Trophoblast cell (in vitro differentiated cells and primary cell): ENCODE results near the gene NETO2. TPM values are rescaled to one million over a fixed set of nuclear protein-coding genes. Genes with fewer than 3 reads are reported as not detected.
"Not testable (repeated sequence)": the region's sequence is repeated elsewhere in the genome, so short reads cannot be mapped to it uniquely, and the experiment has no call there.

Experiments
- DNase-seq, 2 donors: peaks; one replicate each; pipeline ENCODE4 v3.0.0-alpha.2; 2016
- H2AFZ ChIP-seq: 2 replicates; pipeline ENCODE4 v1.6.1; 2013; ENCODE audit warnings: low read length, moderate library complexity, mild to moderate bottlenecking; ENCODE audit not compliant: insufficient read depth, poor library complexity
- H2AK5ac ChIP-seq: 2 replicates; pipeline ENCODE4 v1.6.1; 2013; ENCODE audit warnings: mild to moderate bottlenecking, low read length
- H2BK120ac ChIP-seq: 2 replicates; pipeline ENCODE4 v1.6.1; 2013; ENCODE audit warnings: low read length, mild to moderate bottlenecking, moderate library complexity; ENCODE audit not compliant: insufficient read depth, poor library complexity
- H2BK12ac ChIP-seq: 2 replicates; pipeline ENCODE4 v1.6.1; 2013; ENCODE audit warnings: mild to moderate bottlenecking, low read length, moderate library complexity
- H2BK5ac ChIP-seq: 2 replicates; pipeline ENCODE4 v1.6.1; 2013; ENCODE audit warnings: low read length, low read depth, moderate library complexity, mild to moderate bottlenecking; ENCODE audit not compliant: poor library complexity
- H3K14ac ChIP-seq: 2 replicates; pipeline ENCODE4 v1.6.1; 2013; ENCODE audit warnings: mild to moderate bottlenecking, low read length
- H3K18ac ChIP-seq: 2 replicates; pipeline ENCODE4 v1.6.1; 2013; ENCODE audit warnings: mild to moderate bottlenecking, low read length
- H3K23ac ChIP-seq: 2 replicates; pipeline ENCODE4 v1.6.1; 2013; ENCODE audit warnings: low read length
- H3K27ac ChIP-seq: 2 replicates; pipeline ENCODE4 v1.5.1; 2013; ENCODE audit warnings: low read depth, mild to moderate bottlenecking, inconsistent platforms, low read length, moderate library complexity
- H3K27me3 ChIP-seq: 2 replicates; pipeline ENCODE4 v1.6.1; 2013; ENCODE audit warnings: inconsistent platforms, mild to moderate bottlenecking, low read length, moderate library complexity; ENCODE audit not compliant: insufficient read depth
- H3K36me3 ChIP-seq, 2 experiments: 1 replicate in 1 of 2; 2 replicates in 1 of 2; pipeline ENCODE4 v1.6.1; 2013; ENCODE audit warnings: low read length in 2 of 2, mild to moderate bottlenecking in 2 of 2, moderate library complexity in 1 of 2; ENCODE audit not compliant: insufficient read depth in 2 of 2, control insufficient read depth in 1 of 2
- H3K4ac ChIP-seq: 2 replicates; pipeline ENCODE4 v1.6.1; 2013; ENCODE audit warnings: low read depth, mild to moderate bottlenecking, low read length, moderate library complexity
- H3K4me1 ChIP-seq, 2 experiments: 1 replicate in 1 of 2; 2 replicates in 1 of 2; pipeline ENCODE4 v1.6.1; 2013; ENCODE audit warnings: low read length in 2 of 2, mild to moderate bottlenecking in 2 of 2, moderate library complexity in 1 of 2; ENCODE audit not compliant: insufficient read depth in 2 of 2, control insufficient read depth in 1 of 2
- H3K4me2 ChIP-seq: 2 replicates; pipeline ENCODE4 v1.6.1; 2013; ENCODE audit warnings: inconsistent platforms, mild to moderate bottlenecking, low read length, moderate library complexity
- H3K4me3 ChIP-seq: 2 replicates; pipeline ENCODE4 v1.5.1; 2013; ENCODE audit warnings: mild to moderate bottlenecking, low read depth, low read length, inconsistent platforms
- H3K79me1 ChIP-seq: one replicate; pipeline ENCODE4 v1.6.1; 2013; ENCODE audit warnings: low read length
- H3K79me2 ChIP-seq: 2 replicates; pipeline ENCODE4 v1.6.1; 2013; ENCODE audit warnings: low read length, mild to moderate bottlenecking; ENCODE audit not compliant: control insufficient read depth, insufficient read depth, poor library complexity
- H3K9ac ChIP-seq: 2 replicates; pipeline ENCODE4 v1.6.1; 2013; ENCODE audit warnings: mild to moderate bottlenecking, low read length
- H3K9me3 ChIP-seq: 2 replicates; pipeline ENCODE4 v1.6.1; 2013; ENCODE audit warnings: low read depth, mild to moderate bottlenecking, control low read depth, inconsistent platforms, low read length; ENCODE audit not compliant: insufficient read depth
- H4K12ac ChIP-seq: 2 replicates; pipeline ENCODE4 v1.6.1; 2013; ENCODE audit warnings: low read depth, mild to moderate bottlenecking, low read length, moderate library complexity
- H4K8ac ChIP-seq: 2 replicates; pipeline ENCODE4 v1.6.1; 2013; ENCODE audit warnings: low read depth, mild to moderate bottlenecking, low read length, moderate library complexity
- H4K91ac ChIP-seq: one replicate; pipeline ENCODE4 v1.6.1; 2013; ENCODE audit warnings: low read depth, mild to moderate bottlenecking, low read length, moderate library complexity
- WGBS: extraction: QIAGEN DNeasy Blood & Tissue Kit; methylation state at CpG from one replicate; pipeline ENCODE4 v1.1.7; 2013; ENCODE audit warnings: missing lambda C conversion rate; ENCODE audit not compliant: insufficient read length, insufficient coverage; ENCODE audit errors: extremely low coverage; 5-methylcytosine and 5-hydroxymethylcytosine counted together
- polyA plus RNA-seq: library from polyadenylated mRNA; stranded (reverse); fragments of 200-250 nt; gene quantifications from 2 replicates; pipeline ENCODE4 v1.2.3, GENCODE V29; 2013

The NETO2 gene
- polyA plus RNA-seq, result 13.5 and 15.0 TPM in 2 replicates

DNA sequence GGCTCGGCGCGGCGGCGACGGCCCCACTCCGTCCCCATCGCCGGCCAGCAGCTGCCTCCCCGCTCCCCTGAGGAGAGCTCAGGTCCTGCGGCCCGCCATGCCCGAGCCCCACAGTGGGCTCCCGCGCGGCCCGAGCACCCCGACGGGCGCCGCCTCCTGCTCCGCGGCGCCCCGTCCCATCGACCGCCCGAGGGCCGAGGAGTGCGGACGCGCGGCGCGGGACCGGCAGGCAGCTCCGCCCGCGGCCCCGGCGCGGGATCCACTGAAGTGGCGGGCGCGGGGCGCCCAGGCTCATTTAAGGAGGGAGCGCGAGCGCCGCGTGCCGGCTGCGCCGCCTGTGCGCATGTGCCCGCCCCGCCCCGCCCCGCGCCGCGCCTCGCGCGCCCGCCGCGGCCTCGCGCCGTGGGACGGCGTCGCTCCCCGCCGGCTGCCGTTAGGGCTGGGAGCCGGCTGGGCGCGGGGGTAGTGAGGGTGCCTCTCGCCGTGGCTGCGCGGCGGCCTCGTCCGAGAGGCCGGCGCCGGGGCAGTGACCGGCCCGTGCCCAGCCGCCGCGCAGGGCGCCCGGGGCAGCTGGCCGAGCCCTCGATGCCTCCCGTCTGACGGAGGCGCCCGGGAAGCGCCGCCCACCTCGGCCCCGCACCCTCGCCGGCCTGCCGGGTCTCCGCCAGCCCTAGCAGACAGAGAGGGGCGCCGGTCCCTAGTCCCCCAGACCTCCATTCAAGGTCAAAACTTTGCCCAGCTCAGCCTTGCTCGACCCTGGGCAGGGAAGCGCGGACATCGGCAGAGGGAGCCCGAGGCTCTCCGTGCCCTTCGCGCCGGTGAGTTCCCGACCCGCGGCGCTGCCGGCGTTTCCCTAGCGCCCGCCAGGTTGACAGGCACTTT lies at the start of gene NETO2:
Gene NETO2, minus strand, starts transcription at position 269 of the 882 bp plus-strand sequence. CDS start 333 bp downstream, outside the sequence.
- Histone ChIP-seq H3K4ac (no peak within 1 kb of the TSS), H2AFZ (peak within 1 kb of the TSS; percentile 67), H3K79me1 (no peaks in the 10 kb centered on the region), H3K14ac (peak within 1 kb of the TSS; percentile 6), H3K79me2 (no peaks in the 10 kb centered on the region), H4K91ac (peak within 1 kb of the TSS; percentile 42), H2BK120ac (no peak within 1 kb of the TSS), H3K9me3 (no peaks in the 10 kb centered on the region), H3K4me2 (peak within 1 kb of the TSS; percentile 93), H3K9ac (no peak within 1 kb of the TSS), H3K27me3 (peaks cover 13% of the 10 kb centered on the region), H3K18ac (peak within 1 kb of the TSS; percentile 54), H2BK12ac (no peak within 1 kb of the TSS), H4K12ac (peak within 1 kb of the TSS; percentile 39), H3K23ac (no peak within 1 kb of the TSS), H3K36me3 (no peaks in the 10 kb centered on the region), H2AK5ac (no peak within 1 kb of the TSS), H4K8ac (peak within 1 kb of the TSS; percentile 61), H2BK5ac (no peak within 1 kb of the TSS), H3K4me3 (peak within 1 kb of the TSS; percentile 74), H3K4me1 (peaks cover 0 to 5% of the 10 kb centered on the region in 2 experiments), H3K27ac (no peak within 1 kb of the TSS)
- DNase-seq, result peak; percentile 38 to 60
- no CpG with 5 or more reads among the region's 130 CpGs for WGBS

GRCh38 chr16:47182318-47182717 lies 38.6 kb upstream of the NETO2 start:
- Histone ChIP-seq H3K4me1 (no peaks in the 10 kb centered on the region), H3K79me1 (no peaks in the 10 kb centered on the region), H3K23ac (no peak overlapping the region), H4K8ac (no peak overlapping the region), H3K9ac (no peak overlapping the region), H3K18ac (no peak overlapping the region), H3K9me3 (no peaks in the 10 kb centered on the region), H2AK5ac (no peak overlapping the region), H2AFZ (no peak overlapping the region), H3K4me2 (no peak overlapping the region), H3K4ac (no peak overlapping the region), H3K4me3 (no peak overlapping the region), H2BK120ac (no peak overlapping the region), H4K12ac (no peak overlapping the region), H3K79me2 (no peaks in the 10 kb centered on the region), H2BK12ac (no peak overlapping the region), H3K27ac (no peak overlapping the region), H2BK5ac (no peak overlapping the region), H3K36me3 (no peaks in the 10 kb centered on the region), H4K91ac (no peak overlapping the region), H3K14ac (no peak overlapping the region), H3K27me3 (no peaks in the 10 kb centered on the region)
- WGBS, result no CpG with 5 or more reads among the region's 3 CpGs
- DNase-seq, result no peak

DNA sequence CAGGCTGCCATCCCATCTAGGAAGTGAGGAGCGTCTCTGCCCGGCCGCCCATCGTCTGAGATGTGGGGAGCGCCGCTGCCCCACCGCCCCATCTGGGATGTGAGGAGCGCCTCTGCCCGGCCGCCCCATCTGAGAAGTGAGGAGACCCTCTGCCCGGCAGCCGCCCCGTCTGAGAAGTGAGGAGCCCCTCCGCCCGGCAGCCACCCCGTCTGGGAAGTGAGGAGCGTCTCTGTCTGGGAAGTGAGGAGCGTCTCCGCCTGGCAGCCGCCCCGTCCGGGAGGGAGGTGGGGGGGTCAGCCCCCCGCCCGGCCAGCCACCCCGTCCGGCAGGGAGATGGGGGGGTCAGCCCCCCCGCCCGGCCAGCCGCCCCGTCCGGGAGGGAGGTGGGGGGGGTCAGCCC lies 37.3 kb upstream of the NETO2 start:
- H3K4me2 ChIP-seq, H3K9ac ChIP-seq, H3K4ac ChIP-seq, H3K23ac ChIP-seq, H4K91ac ChIP-seq, H2AK5ac ChIP-seq, H4K8ac ChIP-seq, H4K12ac ChIP-seq, H3K9me3 ChIP-seq, H2BK120ac ChIP-seq, H3K27me3 ChIP-seq, H3K79me1 ChIP-seq, DNase-seq, H3K4me3 ChIP-seq, H2BK5ac ChIP-seq, H3K4me1 ChIP-seq, H2AFZ ChIP-seq, H3K36me3 ChIP-seq, H3K27ac ChIP-seq, H3K79me2 ChIP-seq, H3K14ac ChIP-seq, H3K18ac ChIP-seq, H2BK12ac ChIP-seq: not testable (repeated sequence)
- WGBS, result no CpG with 5 or more reads among the region's 31 CpGs

- Histone ChIP-seq H3K79me2 (no peaks in the 10 kb centered on the region), H4K8ac (no peak overlapping the region), H3K9ac (no peak overlapping the region), H3K9me3 (no peaks in the 10 kb centered on the region), H3K36me3 (no peaks in the 10 kb centered on the region), H3K79me1 (no peaks in the 10 kb centered on the region), H4K91ac (no peak overlapping the region), H3K4me1 (no peaks in the 10 kb centered on the region), H3K27me3 (no peaks in the 10 kb centered on the region), H3K4me2 (no peak overlapping the region), H4K12ac (no peak overlapping the region), H3K18ac (no peak overlapping the region), H3K4ac (no peak overlapping the region), H3K23ac (no peak overlapping the region), H2BK5ac (no peak overlapping the region), H3K4me3 (no peak overlapping the region), H2AK5ac (no peak overlapping the region), H2BK12ac (no peak overlapping the region), H3K14ac (no peak overlapping the region), H3K27ac (no peak overlapping the region), H2AFZ (no peak overlapping the region), H2BK120ac (no peak overlapping the region)
- no peak for DNase-seq
- WGBS, result no CpG with 5 or more reads among the region's 8 CpGs
Measured at GRCh38 chr16:47180073-47180472, 36.3 kb upstream of the NETO2 start.
